Panc1 (cell line): ENCODE data around the gene HOXD9.

Source experiments
- POLR2AphosphoS5 ChIP-seq: IDR thresholded peaks from 2 replicates; pipeline ENCODE4 v1.6.1; 2012; ENCODE audit warnings: mild to moderate bottlenecking, low read depth, low read length, moderate library complexity
- REST ChIP-seq, 2 experiments: IDR thresholded peaks; 2 replicates each; pipeline ENCODE4 v1.6.1; 2011 to 2012; ENCODE audit warnings: low read depth in 2 of 2, control low read depth in 1 of 2, low read length in 1 of 2, mild to moderate bottlenecking in 1 of 2, moderate library complexity in 1 of 2; ENCODE audit not compliant: insufficient read depth in 1 of 2
- SIN3A ChIP-seq: IDR thresholded peaks from 2 replicates; pipeline ENCODE4 v1.6.1; 2012; ENCODE audit warnings: low read depth, mild to moderate bottlenecking, low read length, moderate library complexity, borderline replicate concordance; ENCODE audit not compliant: insufficient read depth
- TCF7L2 ChIP-seq: IDR thresholded peaks from 2 replicates; pipeline ENCODE4 v1.6.1; 2011; ENCODE audit warnings: mild to moderate bottlenecking, low read depth, low read length, inconsistent platforms
- TF ChIP-seq, protein P1 (sequence below): fragments of 450-650 bp; IDR thresholded peaks from 2 replicates; pipeline ENCODE4 v1.5.1; 2017; ENCODE audit warnings: mild to moderate bottlenecking

GRCh38 chr2:176106581-176107539, 15.7 kb upstream of the HOXD9 start, which contains the start of gene HOXD11:
- TF ChIP-seq, protein P1, sequence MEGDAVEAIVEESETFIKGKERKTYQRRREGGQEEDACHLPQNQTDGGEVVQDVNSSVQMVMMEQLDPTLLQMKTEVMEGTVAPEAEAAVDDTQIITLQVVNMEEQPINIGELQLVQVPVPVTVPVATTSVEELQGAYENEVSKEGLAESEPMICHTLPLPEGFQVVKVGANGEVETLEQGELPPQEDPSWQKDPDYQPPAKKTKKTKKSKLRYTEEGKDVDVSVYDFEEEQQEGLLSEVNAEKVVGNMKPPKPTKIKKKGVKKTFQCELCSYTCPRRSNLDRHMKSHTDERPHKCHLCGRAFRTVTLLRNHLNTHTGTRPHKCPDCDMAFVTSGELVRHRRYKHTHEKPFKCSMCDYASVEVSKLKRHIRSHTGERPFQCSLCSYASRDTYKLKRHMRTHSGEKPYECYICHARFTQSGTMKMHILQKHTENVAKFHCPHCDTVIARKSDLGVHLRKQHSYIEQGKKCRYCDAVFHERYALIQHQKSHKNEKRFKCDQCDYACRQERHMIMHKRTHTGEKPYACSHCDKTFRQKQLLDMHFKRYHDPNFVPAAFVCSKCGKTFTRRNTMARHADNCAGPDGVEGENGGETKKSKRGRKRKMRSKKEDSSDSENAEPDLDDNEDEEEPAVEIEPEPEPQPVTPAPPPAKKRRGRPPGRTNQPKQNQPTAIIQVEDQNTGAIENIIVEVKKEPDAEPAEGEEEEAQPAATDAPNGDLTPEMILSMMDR: no peak
- TF ChIP-seq REST (IDR thresholded peaks at IDR 0.05; ENCODE audit: insufficient read depth in 1 of 2, low read depth in 2 of 2, low read length in 1 of 2): no peak
- TF ChIP-seq POLR2AphosphoS5: no peak
- no peak for TF ChIP-seq SIN3A
- no peak for TF ChIP-seq TCF7L2
